ENCODE measurements around the gene APCDD1L. TPM values are rescaled to one million over a fixed set of nuclear protein-coding genes. Genes with fewer than 3 reads are reported as not detected.
"Not testable (repeated sequence)": the region's sequence is repeated elsewhere in the genome, so short reads cannot be mapped to it uniquely, and the experiment has no call there.

The APCDD1L gene
- total and polyA plus RNA-seq, 9 donors: 0.08 to 0.62 TPM; not detected in 7

DNA sequence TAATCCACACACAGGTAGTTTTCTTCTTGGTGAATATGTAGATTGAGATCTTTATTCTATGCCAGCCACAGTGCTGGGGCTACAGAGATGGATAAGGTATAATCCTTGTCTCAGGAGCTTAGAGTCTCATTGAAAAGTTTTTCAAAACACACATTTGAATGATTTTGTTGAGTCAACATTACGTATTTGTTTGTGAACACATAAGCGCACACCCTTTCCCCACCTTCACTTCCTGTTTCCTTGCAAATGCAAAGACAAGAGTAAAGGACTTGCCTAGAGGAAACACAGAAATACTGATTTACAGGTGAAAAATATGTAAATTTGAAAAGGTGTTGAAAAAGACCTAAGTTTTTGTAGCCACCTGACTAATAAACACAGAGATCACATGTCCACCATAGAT, 98.4 kb downstream of the APCDD1L start:
- Histone ChIP-seq H3K36me3 (no peaks in the 10 kb centered on the region), H3K27ac (no peak overlapping the region), H3K4me1 (ENCODE audit: insufficient read depth) (no peaks in the 10 kb centered on the region), H3K9me3 (no peaks in the 10 kb centered on the region), H3K27me3 (no peaks in the 10 kb centered on the region), H3K4me3 (no peak overlapping the region)
- no peak for DNase-seq
- intact Hi-C loops (cut with DNase I): no loop called here
- TF ChIP-seq EP300 (IDR thresholded peaks at IDR 0.05) (no peak), POLR2A (IDR thresholded peaks at IDR 0.05) (no peak)
- TF ChIP-seq, protein P1, sequence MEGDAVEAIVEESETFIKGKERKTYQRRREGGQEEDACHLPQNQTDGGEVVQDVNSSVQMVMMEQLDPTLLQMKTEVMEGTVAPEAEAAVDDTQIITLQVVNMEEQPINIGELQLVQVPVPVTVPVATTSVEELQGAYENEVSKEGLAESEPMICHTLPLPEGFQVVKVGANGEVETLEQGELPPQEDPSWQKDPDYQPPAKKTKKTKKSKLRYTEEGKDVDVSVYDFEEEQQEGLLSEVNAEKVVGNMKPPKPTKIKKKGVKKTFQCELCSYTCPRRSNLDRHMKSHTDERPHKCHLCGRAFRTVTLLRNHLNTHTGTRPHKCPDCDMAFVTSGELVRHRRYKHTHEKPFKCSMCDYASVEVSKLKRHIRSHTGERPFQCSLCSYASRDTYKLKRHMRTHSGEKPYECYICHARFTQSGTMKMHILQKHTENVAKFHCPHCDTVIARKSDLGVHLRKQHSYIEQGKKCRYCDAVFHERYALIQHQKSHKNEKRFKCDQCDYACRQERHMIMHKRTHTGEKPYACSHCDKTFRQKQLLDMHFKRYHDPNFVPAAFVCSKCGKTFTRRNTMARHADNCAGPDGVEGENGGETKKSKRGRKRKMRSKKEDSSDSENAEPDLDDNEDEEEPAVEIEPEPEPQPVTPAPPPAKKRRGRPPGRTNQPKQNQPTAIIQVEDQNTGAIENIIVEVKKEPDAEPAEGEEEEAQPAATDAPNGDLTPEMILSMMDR (IDR thresholded peaks at IDR 0.05): no peak
- 95 to 99% (median 97%) methylated on average over 2 of the region's 2 CpGs for WGBS, 3 donors

DNA sequence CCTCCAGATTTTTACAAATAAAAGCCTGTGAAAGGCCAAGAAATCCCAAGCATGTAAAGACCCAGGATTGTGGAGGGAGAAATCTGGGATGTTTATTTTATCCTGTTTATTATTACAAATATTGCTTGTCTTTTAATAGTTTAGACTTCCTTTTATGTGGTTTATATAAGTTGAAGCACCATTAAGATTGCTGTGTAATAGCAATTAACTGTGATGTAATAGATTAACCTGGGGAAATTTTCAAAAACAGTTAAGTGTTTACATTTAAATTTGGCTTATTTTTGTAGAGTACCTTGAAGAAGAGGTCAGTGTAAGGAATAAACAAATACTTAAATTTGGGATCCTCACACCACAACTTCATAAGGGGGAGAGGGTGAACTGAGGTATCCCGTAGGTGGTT, 99.1 kb downstream of the APCDD1L start:
- Histone ChIP-seq H3K4me1 (ENCODE audit: insufficient read depth) (no peaks in the 10 kb centered on the region), H3K4me3 (no peak overlapping the region), H3K36me3 (no peaks in the 10 kb centered on the region), H3K9me3 (no peaks in the 10 kb centered on the region), H3K27ac (no peak overlapping the region), H3K27me3 (no peaks in the 10 kb centered on the region)
- no peak for DNase-seq
- TF ChIP-seq, protein P1 (IDR thresholded peaks at IDR 0.05): no peak
- TF ChIP-seq POLR2A (IDR thresholded peaks at IDR 0.05) (no peak), EP300 (IDR thresholded peaks at IDR 0.05) (no peak)
- intact Hi-C loops (cut with DNase I): no loop called here
- 81 to 92% (median 81%) methylated on average over 1 of the region's 1 CpG for WGBS, 3 donors

DNA sequence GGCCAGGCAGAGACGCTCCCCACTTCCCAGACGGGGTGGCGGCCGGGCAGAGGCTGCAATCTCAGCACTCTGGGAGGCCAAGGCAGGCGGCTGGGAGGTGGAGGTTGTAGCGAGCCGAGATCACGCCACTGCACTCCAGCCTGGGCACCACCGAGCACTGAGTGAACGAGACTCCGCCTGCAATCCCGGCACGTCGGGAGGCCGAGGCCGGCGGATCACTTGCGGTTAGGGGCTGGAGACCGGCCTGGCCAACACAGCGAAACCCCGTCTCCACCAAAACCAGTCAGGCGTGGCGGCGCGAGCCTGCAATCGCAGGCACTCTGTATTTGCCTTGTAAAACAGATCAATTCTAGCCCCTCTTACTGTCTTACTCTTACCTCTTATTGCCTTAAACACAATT, 100.4 kb downstream of the APCDD1L start:
- H3K9me3 ChIP-seq; DNase-seq; H3K27ac ChIP-seq; H3K36me3 ChIP-seq; H3K27me3 ChIP-seq; H3K4me3 ChIP-seq; H3K4me1 ChIP-seq (ENCODE audit: insufficient read depth); intact Hi-C loops (cut with DNase I): not testable (repeated sequence)
- WGBS, 3 donors: 96 to 98% (median 97%) methylated on average over 18 to 26 of the region's 26 CpGs

DNA sequence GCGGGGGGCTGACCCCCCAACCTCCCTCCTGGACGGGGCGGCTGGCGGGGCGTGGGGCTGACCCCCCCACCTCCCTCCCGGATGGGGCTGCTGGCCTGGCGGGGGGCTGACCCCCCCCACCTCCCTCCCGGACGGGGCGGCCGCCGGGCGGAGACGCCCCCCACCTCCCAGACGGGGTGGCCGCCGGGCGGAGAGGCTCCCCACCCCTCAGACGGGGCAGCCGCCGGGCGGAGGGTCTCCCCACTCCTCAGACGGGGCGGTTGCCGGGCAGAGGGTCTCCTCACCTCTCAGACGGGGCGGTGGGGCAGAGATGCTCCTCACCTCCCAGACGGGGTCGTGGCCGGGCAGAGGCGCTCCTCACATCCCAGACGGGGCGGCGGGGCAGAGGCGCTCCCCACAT, 101.0 kb downstream of the APCDD1L start:
- H3K36me3 ChIP-seq; H3K4me1 ChIP-seq (ENCODE audit: insufficient read depth); H3K27me3 ChIP-seq; DNase-seq; H3K9me3 ChIP-seq; H3K27ac ChIP-seq; intact Hi-C loops (cut with DNase I); H3K4me3 ChIP-seq: not testable (repeated sequence)
- 95 to 100% methylated on average over 10 to 34 of the region's 35 CpGs; no CpG with 5 or more reads in 1 of the 3 donors for WGBS, 3 donors

Other genes starting within 250 kb of the APCDD1L start
- gene RAB22A, start 205.7 kb downstream of the APCDD1L start, total RNA-seq: 10 to 100 TPM; 12.1 to 25.1 (median 21.4) TPM
- 10 to 100 TPM in 1 of 2 donors, 1 to 10 TPM in 1; 6.3 to 13.3 TPM for gene RAB22A, start 205.7 kb downstream of the APCDD1L start, polyA plus RNA-seq
- gene VAPB, start 126.2 kb downstream of the APCDD1L start, total RNA-seq: 10 to 100 TPM; 11.8 to 60.5 (median 47.5) TPM
- 10 to 100 TPM; 18.3 to 81.6 TPM for gene VAPB, start 126.2 kb downstream of the APCDD1L start, polyA plus RNA-seq
- gene STX16, start 135.9 kb upstream of the APCDD1L start, total RNA-seq: 10 to 100 TPM; 31.9 to 55.8 (median 46.5) TPM
- gene STX16, start 135.9 kb upstream of the APCDD1L start, polyA plus RNA-seq: 10 to 100 TPM; 42.5 to 55.3 TPM
- 10 to 100 TPM; 17.8 to 41.0 (median 33.9) TPM for gene NPEPL1, start 177.4 kb upstream of the APCDD1L start, total RNA-seq
- 10 to 100 TPM in 1 of 2 donors, 1 to 10 TPM in 1; 6.2 to 38.5 TPM for gene NPEPL1, start 177.4 kb upstream of the APCDD1L start, polyA plus RNA-seq